ENCODE results near the gene ACE2. TPM values are rescaled to one million over a fixed set of nuclear protein-coding genes. Genes with fewer than 3 reads are reported as not detected.

The ACE2 gene
- not detected in 5 replicates for total RNA-seq (2022; extraction: Qiagen RNA extraction)

DNA sequence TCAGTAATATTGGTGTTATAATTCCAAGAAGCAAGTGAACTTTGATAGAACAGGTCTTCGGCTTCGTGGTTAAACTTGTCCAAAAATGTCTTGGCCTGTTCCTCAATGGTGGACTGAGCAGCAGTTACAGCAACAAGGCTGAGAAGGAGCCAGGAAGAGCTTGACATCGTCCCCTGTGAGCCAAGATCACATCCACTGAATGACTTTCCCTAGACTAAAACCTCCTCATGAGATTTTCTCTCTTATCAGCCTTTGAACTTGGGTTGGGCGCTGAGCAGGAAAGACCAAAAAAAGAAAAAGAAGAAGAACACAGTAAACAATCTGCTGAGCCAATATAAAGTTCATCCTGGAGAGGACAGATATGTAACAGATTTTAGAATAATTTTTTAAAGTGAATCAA lies at the start of gene ACE2:
Gene ACE2, minus strand, starts transcription at position 216 of the 400 bp plus-strand sequence. Its CDS starts 49 bp downstream, at position 167.

Other genes starting within 250 kb of the ACE2 start
- gene VEGFD, start 216.5 kb downstream of the ACE2 start, total RNA-seq (2022; extraction: Qiagen RNA extraction) = 0.28 to 0.66 TPM (median 0.41 TPM) in 5 replicates
- gene PIR, start 107.6 kb downstream of the ACE2 start, total RNA-seq (2022; extraction: Qiagen RNA extraction) = 50.2 to 56.4 TPM (median 54.1 TPM) in 5 replicates
- gene BMX, start 100.2 kb downstream of the ACE2 start, total RNA-seq (2022; extraction: Qiagen RNA extraction) = not detected in 5 replicates
- 0.92 to 1.4 TPM (median 1.0 TPM) in 5 replicates for gene CLTRN, start 63.8 kb upstream of the ACE2 start, total RNA-seq (2022; extraction: Qiagen RNA extraction)
- gene CA5B, start 137.3 kb upstream of the ACE2 start, total RNA-seq (2022; extraction: Qiagen RNA extraction) = 2.0 to 2.7 TPM (median 2.4 TPM) in 5 replicates
- 9.4 to 12.0 TPM (median 9.7 TPM) in 5 replicates for gene ZRSR2, start 189.5 kb upstream of the ACE2 start, total RNA-seq (2022; extraction: Qiagen RNA extraction)